ENCODE data around the gene SMAD9.
A peak's percentile ranks its signal among the peaks of the same experiment; 100 is the strongest.

SMAD9 gene

GRCh38 chr13:36950920-36951319 is 30.9 kb upstream of the SMAD9 start:
- no peaks in the 10 kb centered on the region for H3K27me3 Mint-ChIP-seq (ENCODE audit: low read depth, poor library complexity)
- H3K27ac Mint-ChIP-seq: peak overlapping the region; percentile 55
- H3K4me3 Mint-ChIP-seq: no peak overlapping the region
- DNase-seq: no peak
- H3K36me3 Mint-ChIP-seq (ENCODE audit: low read depth): peaks cover 43% of the 10 kb centered on the region
- no peaks in the 10 kb centered on the region for H3K4me1 Mint-ChIP-seq
- no peaks in the 10 kb centered on the region for H3K9me3 Mint-ChIP-seq
- TF ChIP-seq CTCF (IDR thresholded peaks at IDR 0.05): no peak

- Mint-ChIP-seq H3K4me1 (no peaks in the 10 kb centered on the region), H3K27ac (no peak overlapping the region), H3K36me3 (ENCODE audit: low read depth) (peaks cover 37% of the 10 kb centered on the region), H3K4me3 (no peak overlapping the region), H3K9me3 (no peaks in the 10 kb centered on the region), H3K27me3 (ENCODE audit: low read depth, poor library complexity) (no peaks in the 10 kb centered on the region)
- no peak for TF ChIP-seq CTCF (IDR thresholded peaks at IDR 0.05)
- no peak for DNase-seq
Observed at GRCh38 chr13:36950330-36950729, 30.3 kb upstream of the SMAD9 start.

GRCh38 chr13:36945078-36945477 is 25.0 kb upstream of the SMAD9 start:
- Mint-ChIP-seq H3K36me3 (ENCODE audit: low read depth) (peaks cover 15% of the 10 kb centered on the region), H3K4me1 (no peaks in the 10 kb centered on the region), H3K27me3 (ENCODE audit: low read depth, poor library complexity) (no peaks in the 10 kb centered on the region), H3K27ac (peak overlapping the region; percentile 13), H3K4me3 (no peak overlapping the region), H3K9me3 (no peaks in the 10 kb centered on the region)
- no peak for TF ChIP-seq CTCF (IDR thresholded peaks at IDR 0.05)
- DNase-seq: no peak

GRCh38 chr13:36925603-36926002 is 5.6 kb upstream of the SMAD9 start:
- H3K36me3 Mint-ChIP-seq (ENCODE audit: low read depth): no peaks in the 10 kb centered on the region
- H3K9me3 Mint-ChIP-seq: no peaks in the 10 kb centered on the region
- H3K4me1 Mint-ChIP-seq: peaks cover 6% of the 10 kb centered on the region
- peaks cover 8% of the 10 kb centered on the region for H3K27me3 Mint-ChIP-seq (ENCODE audit: low read depth, poor library complexity)
- H3K27ac Mint-ChIP-seq: no peak overlapping the region
- DNase-seq: no peak
- H3K4me3 Mint-ChIP-seq: no peak overlapping the region
- no peak for TF ChIP-seq CTCF (IDR thresholded peaks at IDR 0.05)

- TF ChIP-seq CTCF (IDR thresholded peaks at IDR 0.05): no peak
Observed at GRCh38 chr13:36924001-36924400, 4.0 kb upstream of the SMAD9 start.

GRCh38 chr13:36921631-36922301 is 1.7 kb upstream of the SMAD9 start:
- no peak for DNase-seq
- Mint-ChIP-seq H3K4me1 (peaks cover 34% of the 10 kb centered on the region), H3K36me3 (ENCODE audit: low read depth) (no peaks in the 10 kb centered on the region), H3K27me3 (ENCODE audit: low read depth, poor library complexity) (peaks cover 11% of the 10 kb centered on the region), H3K4me3 (no peak overlapping the region), H3K27ac (no peak overlapping the region), H3K9me3 (no peaks in the 10 kb centered on the region)
- no peak for TF ChIP-seq CTCF (IDR thresholded peaks at IDR 0.05)

More at GRCh38 chr13:36924001-36924400, 4.0 kb upstream of the SMAD9 start:
- H3K36me3 Mint-ChIP-seq (ENCODE audit: low read depth): no peaks in the 10 kb centered on the region
- H3K27ac Mint-ChIP-seq: no peak overlapping the region
- no peak for DNase-seq
- no peak overlapping the region for H3K4me3 Mint-ChIP-seq
- H3K4me1 Mint-ChIP-seq: peaks cover 12% of the 10 kb centered on the region
- no peaks in the 10 kb centered on the region for H3K9me3 Mint-ChIP-seq
- H3K27me3 Mint-ChIP-seq (ENCODE audit: low read depth, poor library complexity): peaks cover 10% of the 10 kb centered on the region

Measured in nephron progenitor cell (in vitro differentiated cells).